HepG2 (cell line): ENCODE results near the gene TMEM240. TPM values are rescaled to one million over a fixed set of nuclear protein-coding genes. Genes with fewer than 3 reads are reported as not detected.

Experiments used
- ZNF510 ChIP-seq: sonication (generic); formaldehyde crosslinking; IDR thresholded peaks from 2 replicates; pipeline ENCODE4 v1.4.0; 2020; ENCODE audit warnings: low read depth, mild to moderate bottlenecking, missing genetic modification reagents
- ZNF563 ChIP-seq: sonication (generic); formaldehyde crosslinking; IDR thresholded peaks from 2 replicates; pipeline ENCODE4 v1.8.0; 2022; ENCODE audit warnings: mild to moderate bottlenecking, moderate library complexity, missing genetic modification reagents
- polyA plus RNA-seq, 8 experiments: library from polyadenylated mRNA; depleted of rRNA in 3 of 8; stranded (reverse) in 7 of 8; unstranded in 1 of 8; fragments of >200 nt; fragmentation: Illumina TruSeq in 4 of 8; extraction: Trizol in 4 of 8; gene quantifications; 2 replicates each; pipeline versions ENCODE4 v1.2.1 to v1.2.3, GENCODE V29; 2011 to 2016; ENCODE audit warnings: low read depth in 4 of 8, missing spikeins in 1 of 8, mixed read lengths in 1 of 8; ENCODE audit not compliant: insufficient read depth in 1 of 8
- total RNA-seq, 5 experiments: library from RNA; depleted of rRNA; stranded (reverse); fragments of >200 nt; fragmentation: Illumina TruSeq; extraction: Trizol; gene quantifications; 2 replicates each; pipeline ENCODE4 v1.2.3, GENCODE V29; 2016; ENCODE audit warnings: low read depth in 1 of 5
- TF ChIP-seq, protein P1 (sequence below): IDR thresholded peaks from 2 replicates; pipeline ENCODE4 v1.6.1; 2016; ENCODE audit warnings: missing compliant biosample characterization, missing genetic modification reagents, borderline replicate concordance
- TF ChIP-seq, protein P2 (sequence below): sonication (generic); formaldehyde crosslinking; IDR thresholded peaks from 2 replicates; pipeline ENCODE4 v1.4.0; 2020; ENCODE audit warnings: missing genetic modification reagents
- TF ChIP-seq, protein P3 (sequence below): IDR thresholded peaks from 2 replicates; pipeline ENCODE4 v1.6.1; 2012; ENCODE audit warnings: inconsistent platforms
- TF ChIP-seq, protein P4 (sequence below): sonication (generic); formaldehyde crosslinking; IDR thresholded peaks from 2 replicates; pipeline ENCODE4 v1.4.0; 2020; ENCODE audit warnings: missing genetic modification reagents
- TF ChIP-seq, protein P5 (sequence below): IDR thresholded peaks from 2 replicates; pipeline ENCODE4 v1.6.1; 2016; ENCODE audit warnings: mild to moderate bottlenecking

TMEM240 gene
- total and polyA plus RNA-seq, 2 of the 13 experiments (the other 11 are each of a cell fraction or from before 2014, with no cell fraction given), result 0.17 TPM; not detected in 1

DNA sequence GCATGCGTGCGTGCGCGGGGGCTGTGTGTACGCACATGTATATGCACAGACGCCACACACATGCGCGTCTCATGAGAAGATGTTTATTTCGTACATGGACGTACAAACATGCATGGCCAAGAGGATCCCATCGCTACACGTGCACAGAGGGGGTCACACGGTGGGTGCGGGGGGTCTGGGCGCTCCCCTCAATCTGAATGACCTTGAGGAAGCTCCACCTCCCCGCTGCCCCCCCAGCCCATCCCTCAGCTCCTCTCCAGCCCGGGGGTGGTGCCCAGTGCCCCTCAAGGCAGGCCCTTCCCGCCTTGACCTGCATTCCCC lies 1.5 kb downstream of the TMEM240 start (continued):
- TF ChIP-seq, protein P1, sequence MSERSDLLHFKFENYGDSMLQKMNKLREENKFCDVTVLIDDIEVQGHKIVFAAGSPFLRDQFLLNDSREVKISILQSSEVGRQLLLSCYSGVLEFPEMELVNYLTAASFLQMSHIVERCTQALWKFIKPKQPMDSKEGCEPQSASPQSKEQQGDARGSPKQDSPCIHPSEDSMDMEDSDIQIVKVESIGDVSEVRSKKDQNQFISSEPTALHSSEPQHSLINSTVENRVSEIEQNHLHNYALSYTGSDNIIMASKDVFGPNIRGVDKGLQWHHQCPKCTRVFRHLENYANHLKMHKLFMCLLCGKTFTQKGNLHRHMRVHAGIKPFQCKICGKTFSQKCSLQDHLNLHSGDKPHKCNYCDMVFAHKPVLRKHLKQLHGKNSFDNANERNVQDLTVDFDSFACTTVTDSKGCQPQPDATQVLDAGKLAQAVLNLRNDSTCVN (CRISPR knock-in tag), result no peak
- TF ChIP-seq ZNF563 (CRISPR knock-in tag) (no peak), ZNF510 (CRISPR knock-in tag) (no peak)
- TF ChIP-seq, protein P2, sequence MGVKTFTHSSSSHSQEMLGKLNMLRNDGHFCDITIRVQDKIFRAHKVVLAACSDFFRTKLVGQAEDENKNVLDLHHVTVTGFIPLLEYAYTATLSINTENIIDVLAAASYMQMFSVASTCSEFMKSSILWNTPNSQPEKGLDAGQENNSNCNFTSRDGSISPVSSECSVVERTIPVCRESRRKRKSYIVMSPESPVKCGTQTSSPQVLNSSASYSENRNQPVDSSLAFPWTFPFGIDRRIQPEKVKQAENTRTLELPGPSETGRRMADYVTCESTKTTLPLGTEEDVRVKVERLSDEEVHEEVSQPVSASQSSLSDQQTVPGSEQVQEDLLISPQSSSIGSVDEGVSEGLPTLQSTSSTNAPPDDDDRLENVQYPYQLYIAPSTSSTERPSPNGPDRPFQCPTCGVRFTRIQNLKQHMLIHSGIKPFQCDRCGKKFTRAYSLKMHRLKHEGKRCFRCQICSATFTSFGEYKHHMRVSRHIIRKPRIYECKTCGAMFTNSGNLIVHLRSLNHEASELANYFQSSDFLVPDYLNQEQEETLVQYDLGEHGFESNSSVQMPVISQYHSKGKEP (CRISPR knock-in tag), result no peak
- TF ChIP-seq, protein P3, sequence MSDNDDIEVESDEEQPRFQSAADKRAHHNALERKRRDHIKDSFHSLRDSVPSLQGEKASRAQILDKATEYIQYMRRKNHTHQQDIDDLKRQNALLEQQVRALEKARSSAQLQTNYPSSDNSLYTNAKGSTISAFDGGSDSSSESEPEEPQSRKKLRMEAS, result no peak
- TF ChIP-seq, protein P4, sequence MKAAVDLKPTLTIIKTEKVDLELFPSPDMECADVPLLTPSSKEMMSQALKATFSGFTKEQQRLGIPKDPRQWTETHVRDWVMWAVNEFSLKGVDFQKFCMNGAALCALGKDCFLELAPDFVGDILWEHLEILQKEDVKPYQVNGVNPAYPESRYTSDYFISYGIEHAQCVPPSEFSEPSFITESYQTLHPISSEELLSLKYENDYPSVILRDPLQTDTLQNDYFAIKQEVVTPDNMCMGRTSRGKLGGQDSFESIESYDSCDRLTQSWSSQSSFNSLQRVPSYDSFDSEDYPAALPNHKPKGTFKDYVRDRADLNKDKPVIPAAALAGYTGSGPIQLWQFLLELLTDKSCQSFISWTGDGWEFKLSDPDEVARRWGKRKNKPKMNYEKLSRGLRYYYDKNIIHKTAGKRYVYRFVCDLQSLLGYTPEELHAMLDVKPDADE (CRISPR knock-in tag), result no peak
- TF ChIP-seq, protein P5, sequence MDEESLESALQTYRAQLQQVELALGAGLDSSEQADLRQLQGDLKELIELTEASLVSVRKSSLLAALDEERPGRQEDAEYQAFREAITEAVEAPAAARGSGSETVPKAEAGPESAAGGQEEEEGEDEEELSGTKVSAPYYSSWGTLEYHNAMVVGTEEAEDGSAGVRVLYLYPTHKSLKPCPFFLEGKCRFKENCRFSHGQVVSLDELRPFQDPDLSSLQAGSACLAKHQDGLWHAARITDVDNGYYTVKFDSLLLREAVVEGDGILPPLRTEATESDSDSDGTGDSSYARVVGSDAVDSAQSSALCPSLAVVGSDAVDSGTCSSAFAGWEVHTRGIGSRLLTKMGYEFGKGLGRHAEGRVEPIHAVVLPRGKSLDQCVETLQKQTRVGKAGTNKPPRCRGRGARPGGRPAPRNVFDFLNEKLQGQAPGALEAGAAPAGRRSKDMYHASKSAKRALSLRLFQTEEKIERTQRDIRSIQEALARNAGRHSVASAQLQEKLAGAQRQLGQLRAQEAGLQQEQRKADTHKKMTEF (CRISPR knock-in tag), result no peak
- TF ChIP-seq, all 625 proteins: peak for 0
